ENCODE data around the gene DNAAF9.

DNAAF9 gene

GRCh38 chr20:3371754-3372153 is 35.7 kb downstream of the DNAAF9 start:
- Histone ChIP-seq H3K27me3 (ENCODE audit: control insufficient read depth, insufficient read depth, low read length) (no peaks in the 10 kb centered on the region), H3K4me3 (ENCODE audit: low read depth, low read length) (no peak overlapping the region), H3K27ac (ENCODE audit: low read depth, low read length) (no peak overlapping the region), H3K9me3 (ENCODE audit: control insufficient read depth, insufficient read depth, low read length) (no peaks in the 10 kb centered on the region), H3K9ac (ENCODE audit: low read depth, low read length) (no peak overlapping the region), H3K36me3 (ENCODE audit: control insufficient read depth, insufficient read depth, low read length) (peaks cover 34% of the 10 kb centered on the region), H3K4me1 (ENCODE audit: control insufficient read depth, insufficient read depth, low read length) (no peaks in the 10 kb centered on the region)

GRCh38 chr20:3367089-3367488 is 40.4 kb downstream of the DNAAF9 start:
- no peak overlapping the region for H3K27ac ChIP-seq (ENCODE audit: low read depth, low read length)
- no peaks in the 10 kb centered on the region for H3K9me3 ChIP-seq (ENCODE audit: control insufficient read depth, insufficient read depth, low read length)
- H3K9ac ChIP-seq (ENCODE audit: low read depth, low read length), result no peak overlapping the region
- H3K4me3 ChIP-seq (ENCODE audit: low read depth, low read length), result no peak overlapping the region
- no peaks in the 10 kb centered on the region; the same call in none of the 2 replicates for H3K36me3 ChIP-seq (ENCODE audit: control insufficient read depth, insufficient read depth, low read length)
- no peaks in the 10 kb centered on the region for H3K4me1 ChIP-seq (ENCODE audit: control insufficient read depth, insufficient read depth, low read length)
- no peaks in the 10 kb centered on the region for H3K27me3 ChIP-seq (ENCODE audit: control insufficient read depth, insufficient read depth, low read length)

DNA sequence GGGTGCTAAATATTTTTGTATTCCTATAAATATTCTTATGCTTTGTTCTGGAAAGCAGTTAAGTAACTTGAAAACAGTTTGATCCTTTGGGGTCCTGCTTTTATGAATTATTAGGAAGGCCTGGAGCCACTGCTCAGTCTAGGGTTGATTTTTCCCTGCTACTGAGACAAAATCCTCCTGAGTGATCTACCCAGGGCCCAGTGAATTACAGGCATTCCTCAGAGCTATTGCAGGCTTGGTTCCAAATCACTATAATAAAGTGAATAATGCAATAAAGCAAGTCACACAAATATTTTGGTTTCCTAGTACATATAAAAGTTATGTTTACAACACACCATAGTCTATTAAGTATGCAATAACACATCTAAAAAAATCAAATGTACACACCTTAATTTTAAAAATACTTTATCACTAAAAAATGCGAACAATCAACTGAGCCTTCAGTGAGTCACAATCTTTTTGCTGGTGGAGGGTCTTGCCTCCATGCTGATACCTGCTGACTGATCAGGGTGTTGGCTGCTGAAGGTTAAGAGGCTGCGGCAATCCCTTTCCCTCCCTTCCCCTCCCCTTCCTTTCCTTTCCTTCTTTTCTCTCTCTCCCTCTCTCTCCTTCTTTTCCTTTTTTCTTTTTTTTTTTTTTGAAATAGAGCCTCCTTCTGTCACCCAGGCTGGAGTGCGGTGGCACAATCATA is 43.0 kb downstream of the DNAAF9 start:
- no peak overlapping the region for H3K9ac ChIP-seq (ENCODE audit: low read depth, low read length)
- no peak overlapping the region for H3K4me3 ChIP-seq (ENCODE audit: low read depth, low read length)
- H3K27me3 ChIP-seq (ENCODE audit: control insufficient read depth, insufficient read depth, low read length), result no peaks in the 10 kb centered on the region
- H3K36me3 ChIP-seq (ENCODE audit: control insufficient read depth, insufficient read depth, low read length), result no peaks in the 10 kb centered on the region; the same call in 1 of the 2 replicates
- H3K4me1 ChIP-seq (ENCODE audit: control insufficient read depth, insufficient read depth, low read length), result no peaks in the 10 kb centered on the region
- H3K27ac ChIP-seq (ENCODE audit: low read depth, low read length), result no peak overlapping the region
- no peaks in the 10 kb centered on the region for H3K9me3 ChIP-seq (ENCODE audit: control insufficient read depth, insufficient read depth, low read length)

- Histone ChIP-seq H3K27me3 (ENCODE audit: control insufficient read depth, insufficient read depth, low read length) (no peaks in the 10 kb centered on the region), H3K36me3 (ENCODE audit: control insufficient read depth, insufficient read depth, low read length) (no peaks in the 10 kb centered on the region; the same call in 1 of the 2 replicates), H3K4me3 (ENCODE audit: low read depth, low read length) (no peak overlapping the region), H3K27ac (ENCODE audit: low read depth, low read length) (no peak overlapping the region), H3K9me3 (ENCODE audit: control insufficient read depth, insufficient read depth, low read length) (no peaks in the 10 kb centered on the region), H3K9ac (ENCODE audit: low read depth, low read length) (no peak overlapping the region), H3K4me1 (ENCODE audit: control insufficient read depth, insufficient read depth, low read length) (no peaks in the 10 kb centered on the region)
These were observed 46.7 kb downstream of the DNAAF9 start for GRCh38 chr20:3360752-3361151.

DNA sequence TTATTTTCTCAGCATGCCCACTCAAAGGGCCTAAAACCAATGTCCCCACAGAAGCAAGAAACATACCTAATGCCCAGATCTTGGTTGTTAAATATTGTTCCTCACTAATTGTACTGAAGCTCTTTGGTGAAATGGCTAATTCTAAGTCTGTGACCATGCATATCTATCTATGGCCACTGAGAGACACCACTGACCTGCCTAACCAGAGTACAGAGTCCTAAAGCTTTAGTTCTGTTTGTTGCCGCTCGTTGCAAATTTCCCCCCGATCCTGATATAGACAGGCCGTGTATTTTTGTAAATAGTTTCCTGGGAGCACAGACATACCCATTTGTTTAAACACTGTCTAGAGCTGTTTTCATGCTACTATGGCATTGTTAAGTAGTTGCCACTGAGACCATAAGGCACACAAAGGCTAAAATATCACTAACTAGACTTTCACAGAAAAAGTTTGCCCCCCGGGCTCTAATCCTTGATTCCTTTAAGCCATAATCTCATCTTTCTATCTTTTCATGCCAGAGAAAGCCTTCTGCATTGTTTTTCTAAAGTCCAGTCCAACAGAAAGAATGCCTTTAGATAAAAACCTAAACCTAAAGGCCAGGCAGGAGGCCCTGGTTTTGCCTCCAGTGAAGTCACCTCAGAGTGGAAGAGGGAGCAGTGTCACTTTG is 48.7 kb downstream of the DNAAF9 start:
- no peaks in the 10 kb centered on the region for H3K9me3 ChIP-seq (ENCODE audit: control insufficient read depth, insufficient read depth, low read length)
- no peak overlapping the region for H3K4me3 ChIP-seq (ENCODE audit: low read depth, low read length)
- H3K27ac ChIP-seq (ENCODE audit: low read depth, low read length), result no peak overlapping the region
- H3K36me3 ChIP-seq (ENCODE audit: control insufficient read depth, insufficient read depth, low read length), result no peaks in the 10 kb centered on the region
- H3K9ac ChIP-seq (ENCODE audit: low read depth, low read length), result no peak overlapping the region
- H3K4me1 ChIP-seq (ENCODE audit: control insufficient read depth, insufficient read depth, low read length), result no peaks in the 10 kb centered on the region
- H3K27me3 ChIP-seq (ENCODE audit: control insufficient read depth, insufficient read depth, low read length), result no peaks in the 10 kb centered on the region
